HG03103 (cell line): ENCODE data around the gene IDUA.

ENCODE experiments used
- ATAC-seq: cut with Tn5 transposase; IDR thresholded peaks from one replicate; pipeline ENCODE4 v1.9.1; 2021; ENCODE audit warnings: low read depth; ENCODE audit not compliant: unreplicated experiment

Gene IDUA

GRCh38 chr4:985123-985830 is 1.6 kb upstream of the IDUA start:
- no peak for ATAC-seq

GRCh38 chr4:986428-986878 is 391 bp upstream of the IDUA start:
- ATAC-seq, result peak; percentile 3

GRCh38 chr4:987624-988513 is 1.0 kb downstream of the IDUA start:
- no peak for ATAC-seq

GRCh38 chr4:988726-989721 is 2.2 kb downstream of the IDUA start:
- ATAC-seq, result no peak

- ATAC-seq, result no peak
These were observed 3.1 kb downstream of the IDUA start for GRCh38 chr4:989722-990471.

GRCh38 chr4:990746-991367 is 4.0 kb downstream of the IDUA start:
- no peak for ATAC-seq

- ATAC-seq, result no peak
These were observed 4.8 kb downstream of the IDUA start for GRCh38 chr4:991451-992296.

GRCh38 chr4:992297-993110 is 5.7 kb downstream of the IDUA start:
- no peak for ATAC-seq

GRCh38 chr4:993111-994029 is 6.5 kb downstream of the IDUA start, which contains the start of gene SLC26A1:
TSS of gene SLC26A1 (minus strand) at chr4:993404. CDS start at chr4:991703, 1,701 bp downstream.
- ATAC-seq, result no peak

GRCh38 chr4:995311-996026 is 8.6 kb downstream of the IDUA start:
- no peak for ATAC-seq

- ATAC-seq, result no peak
These were observed 9.5 kb downstream of the IDUA start for GRCh38 chr4:996030-996996.

GRCh38 chr4:996997-997374 is 10.1 kb downstream of the IDUA start:
- ATAC-seq, result no peak

- no peak for ATAC-seq
These were observed 10.7 kb downstream of the IDUA start for GRCh38 chr4:997375-998071.

- no peak for ATAC-seq
These were observed 11.3 kb downstream of the IDUA start for GRCh38 chr4:998096-998691.
